A549 (cell line): ENCODE data around the gene SPDL1. TPM values are rescaled to one million over a fixed set of nuclear protein-coding genes. Genes with fewer than 3 reads are reported as not detected.

Source experiments
- ATAC-seq, 2 experiments: fragments of 200-7000 bp in 1 of 2; fragments of >200 bp in 1 of 2; cut with Nextera tagmentation in 1 of 2; cut with Tn5 transposase in 1 of 2; 3 replicates each; pipeline versions ENCODE4 v1.8.0 to v1.9.1; 2018 to 2020; ENCODE audit warnings: mild to moderate bottlenecking in 1 of 2, moderate library complexity in 1 of 2
- CTCF ChIA-PET: fragments of 300-600 bp; sonication (Branson Sonifier 250); formaldehyde crosslinking; extraction: SDS; loops from one replicate; lab custom pipeline; 2021; ENCODE audit warnings: antibody characterized with exemption, inconsistent platforms; lab: Yijun Ruan, JAX
- POLR2A ChIA-PET: fragments of 350-600 bp; formaldehyde crosslinking; extraction: SDS; loops from one replicate; lab custom pipeline; 2021; ENCODE audit warnings: antibody characterized with exemption, inconsistent platforms; lab: Yijun Ruan, JAX
- DNase-seq, 2 experiments: peaks; one replicate each; pipeline versions ENCODE4 v3.0.0 to v3.0.0-alpha.2; 2011 to 2016; ENCODE audit warnings: low read depth in 1 of 2, low spot score in 1 of 2
- FAIRE-seq: peaks from 2 replicates; lab custom pipeline; 2011; peaks lifted over from hg19 to GRCh38; lab: Jason Lieb, UNC
- H3K27ac ChIP-seq, 2 experiments: fragments of >200 bp; sonication (Bioruptor Twin); formaldehyde crosslinking; 3 replicates each; pipeline ENCODE4 v1.5.1; 2016 to 2017
- H3K4me1 ChIP-seq: fragments of >200 bp; sonication (Bioruptor Twin); formaldehyde crosslinking; 3 replicates; pipeline ENCODE4 v1.6.1; 2016
- H3K4me2 ChIP-seq: fragments of >200 bp; sonication (Bioruptor Twin); formaldehyde crosslinking; 3 replicates; pipeline ENCODE4 v1.6.1; 2016
- H3K4me3 ChIP-seq: fragments of >200 bp; sonication (Bioruptor Twin); formaldehyde crosslinking; 3 replicates; pipeline ENCODE4 v1.5.1; 2016
- H3K9me3 ChIP-seq: fragments of >200 bp; sonication (Bioruptor Twin); formaldehyde crosslinking; 3 replicates; pipeline ENCODE4 v1.6.1; 2016
- BHLHE40 ChIP-seq: IDR thresholded peaks from 2 replicates; pipeline ENCODE4 v1.6.1; 2012; ENCODE audit warnings: low read depth, low read length, inconsistent platforms
- CBX8 ChIP-seq: fragments of 200-600 bp; sonication (generic); IDR thresholded peaks from 2 replicates; pipeline ENCODE4 v1.6.1; 2016
- CEBPB ChIP-seq, 2 experiments: fragments of >200 bp in 1 of 2; sonication (Bioruptor Twin) in 1 of 2; formaldehyde crosslinking in 1 of 2; IDR thresholded peaks; 2 replicates each; pipeline ENCODE4 v1.6.1; 2012 to 2016
- CHD4 ChIP-seq: fragments of 200-600 bp; sonication (generic); IDR thresholded peaks from 2 replicates; pipeline ENCODE4 v1.6.1; 2016; ENCODE audit warnings: antibody characterized with exemption, mild to moderate bottlenecking, borderline replicate concordance
- E2F6 ChIP-seq: IDR thresholded peaks from 2 replicates; pipeline ENCODE4 v1.6.1; 2012; ENCODE audit warnings: low read depth, borderline replicate concordance
- EHF ChIP-seq: fragments of 250-450 bp; sonication (Bioruptor Pico); IDR thresholded peaks from 2 replicates; pipeline ENCODE4 v1.5.0; 2020; ENCODE audit warnings: mild to moderate bottlenecking
- FOXS1 ChIP-seq: fragments of 250-450 bp; sonication (Bioruptor Pico); IDR thresholded peaks from 2 replicates; pipeline ENCODE4 v1.5.0; 2020; ENCODE audit warnings: mild to moderate bottlenecking, moderate library complexity
- GATA3 ChIP-seq: IDR thresholded peaks from 2 replicates; pipeline ENCODE4 v1.6.1; 2012; ENCODE audit warnings: borderline replicate concordance
- HDAC2 ChIP-seq: fragments of 200-600 bp; sonication (generic); IDR thresholded peaks from 2 replicates; pipeline ENCODE4 v1.6.1; 2016
- HOXA7 ChIP-seq: fragments of 250-450 bp; sonication (Bioruptor Pico); IDR thresholded peaks from 2 replicates; pipeline ENCODE4 v1.5.0; 2020; ENCODE audit warnings: mild to moderate bottlenecking, moderate library complexity
- HOXB13 ChIP-seq: fragments of 250-450 bp; sonication (Bioruptor Pico); IDR thresholded peaks from 2 replicates; pipeline ENCODE4 v1.5.0; 2020; ENCODE audit warnings: low read depth, mild to moderate bottlenecking, moderate library complexity
- HOXB5 ChIP-seq: fragments of 250-450 bp; sonication (Bioruptor Pico); IDR thresholded peaks from 2 replicates; pipeline ENCODE4 v1.5.0; 2020; ENCODE audit warnings: mild to moderate bottlenecking, moderate library complexity
- JUN ChIP-seq, 2 experiments: fragments of >200 bp; sonication (Bioruptor Twin); formaldehyde crosslinking; IDR thresholded peaks; 2 replicates in 1 of 2; 3 replicates in 1 of 2; pipeline ENCODE4 v1.6.1; 2016 to 2017
- MAFK ChIP-seq: fragments of 450-650 bp; IDR thresholded peaks from 2 replicates; pipeline ENCODE4 v1.6.1; 2014; ENCODE audit not compliant: partially characterized antibody
- MAX ChIP-seq: IDR thresholded peaks from 2 replicates; pipeline ENCODE4 v1.6.1; 2012
- PBX3 ChIP-seq: IDR thresholded peaks from 2 replicates; pipeline ENCODE4 v1.6.1; 2012
- PHF8 ChIP-seq: fragments of 200-600 bp; sonication (generic); IDR thresholded peaks from 2 replicates; pipeline ENCODE4 v1.6.1; 2016; ENCODE audit warnings: low read depth, mild to moderate bottlenecking, antibody characterized with exemption, moderate library complexity, borderline replicate concordance
- POLR2A ChIP-seq: IDR thresholded peaks from 2 replicates; pipeline ENCODE4 v1.6.1; 2012; ENCODE audit warnings: mild to moderate bottlenecking, low read length
- RAD21 ChIP-seq, 2 experiments: fragments of >200 bp in 1 of 2; sonication (Bioruptor Twin) in 1 of 2; formaldehyde crosslinking in 1 of 2; IDR thresholded peaks in 1 of 2; conservative IDR thresholded peaks in 1 of 2; 2 replicates in 1 of 2; 3 replicates in 1 of 2; pipeline ENCODE4 v1.6.1; 2012 to 2018; ENCODE audit warnings: inconsistent platforms in 1 of 2
- RARB ChIP-seq: fragments of 250-450 bp; sonication (Bioruptor Pico); IDR thresholded peaks from 2 replicates; pipeline ENCODE4 v1.8.0; 2021; ENCODE audit warnings: mild to moderate bottlenecking, moderate library complexity
- REST ChIP-seq: fragments of 200-600 bp; sonication (generic); IDR thresholded peaks from 2 replicates; pipeline ENCODE4 v1.6.1; 2016; ENCODE audit warnings: antibody characterized with exemption, mild to moderate bottlenecking, moderate library complexity
- SREBF2 ChIP-seq: fragments of 450-650 bp; IDR thresholded peaks from 2 replicates; pipeline ENCODE4 v1.6.1; 2014; ENCODE audit warnings: mild to moderate bottlenecking, moderate library complexity
- TP53 ChIP-seq: fragments of 250-450 bp; sonication (Bioruptor Pico); IDR thresholded peaks from 2 replicates; pipeline ENCODE4 v1.5.0; 2021; ENCODE audit warnings: mild to moderate bottlenecking, moderate library complexity
- ZNF302 ChIP-seq: fragments of 250-450 bp; sonication (Bioruptor Pico); IDR thresholded peaks from 2 replicates; pipeline ENCODE4 v1.9.0; 2021; ENCODE audit warnings: inconsistent platforms, mild to moderate bottlenecking, moderate library complexity
- WGBS: methylation state at CpG from one replicate; pipeline ENCODE4 v1.1.6; 2017; ENCODE audit errors: missing lambda C conversion rate; 5-methylcytosine and 5-hydroxymethylcytosine counted together
- polyA plus RNA-seq, 4 experiments: library from polyadenylated mRNA; depleted of rRNA in 3 of 4; stranded (reverse); fragments of >200 nt; fragmentation: RNase III in 1 of 4; extraction: RNeasy Plus Mini Kit Qiagen cat#74134 plus additional on column Dnase treatment in 1 of 4; gene quantifications; 2 replicates in 3 of 4; 3 replicates in 1 of 4; pipeline ENCODE4 v1.2.3, GENCODE V29; 2011 to 2017
- TF ChIP-seq, protein P1 (sequence below): fragments of 450-650 bp; IDR thresholded peaks from 2 replicates; pipeline ENCODE4 v1.6.1; 2014; ENCODE audit warnings: antibody characterized with exemption
- TF ChIP-seq, protein P2 (sequence below): fragments of >200 bp; sonication (Bioruptor Twin); formaldehyde crosslinking; IDR thresholded peaks from 3 replicates; pipeline ENCODE4 v1.6.1; 2016

The SPDL1 gene
- polyA plus RNA-seq, 2 of the 4 experiments (the other 2 are of a cell fraction): 100 to 103 TPM

- TF ChIP-seq CBX8 (no peak), SREBF2 (no peak), HOXA7 (CRISPR knock-in tag) (no peak), JUN (IDR thresholded peaks at IDR 0.05) (no peak), FOXS1 (no peak), MAFK (no peak), TP53 (CRISPR knock-in tag) (no peak)
- TF ChIP-seq, protein P1, sequence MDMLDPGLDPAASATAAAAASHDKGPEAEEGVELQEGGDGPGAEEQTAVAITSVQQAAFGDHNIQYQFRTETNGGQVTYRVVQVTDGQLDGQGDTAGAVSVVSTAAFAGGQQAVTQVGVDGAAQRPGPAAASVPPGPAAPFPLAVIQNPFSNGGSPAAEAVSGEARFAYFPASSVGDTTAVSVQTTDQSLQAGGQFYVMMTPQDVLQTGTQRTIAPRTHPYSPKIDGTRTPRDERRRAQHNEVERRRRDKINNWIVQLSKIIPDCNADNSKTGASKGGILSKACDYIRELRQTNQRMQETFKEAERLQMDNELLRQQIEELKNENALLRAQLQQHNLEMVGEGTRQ: no peak
- TF ChIP-seq, protein P2, sequence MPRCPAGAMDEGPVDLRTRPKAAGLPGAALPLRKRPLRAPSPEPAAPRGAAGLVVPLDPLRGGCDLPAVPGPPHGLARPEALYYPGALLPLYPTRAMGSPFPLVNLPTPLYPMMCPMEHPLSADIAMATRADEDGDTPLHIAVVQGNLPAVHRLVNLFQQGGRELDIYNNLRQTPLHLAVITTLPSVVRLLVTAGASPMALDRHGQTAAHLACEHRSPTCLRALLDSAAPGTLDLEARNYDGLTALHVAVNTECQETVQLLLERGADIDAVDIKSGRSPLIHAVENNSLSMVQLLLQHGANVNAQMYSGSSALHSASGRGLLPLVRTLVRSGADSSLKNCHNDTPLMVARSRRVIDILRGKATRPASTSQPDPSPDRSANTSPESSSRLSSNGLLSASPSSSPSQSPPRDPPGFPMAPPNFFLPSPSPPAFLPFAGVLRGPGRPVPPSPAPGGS: no peak
Measured at GRCh38 chr5:169632946-169633345, 49.4 kb downstream of the SPDL1 start (continued).

GRCh38 chr5:169634606-169635005 is 51.0 kb downstream of the SPDL1 start:
- no peak for TF ChIP-seq RAD21 (conservative IDR thresholded peaks at IDR 0.05 in 1 of 2, IDR thresholded peaks at IDR 0.05 in 1 of 2)
- TF ChIP-seq MAX: no peak
- no peak for TF ChIP-seq REST
- TF ChIP-seq CBX8: no peak
- TF ChIP-seq PHF8: no peak
- no peak for TF ChIP-seq RARB (CRISPR knock-in tag)
- no peak for TF ChIP-seq EHF (CRISPR knock-in tag)
- no peak for TF ChIP-seq PBX3
- no peak for TF ChIP-seq CEBPB (IDR thresholded peaks at IDR 0.05)
- no peak for TF ChIP-seq BHLHE40
- TF ChIP-seq POLR2A: no peak
- no peak for TF ChIP-seq ZNF302 (CRISPR knock-in tag)
- TF ChIP-seq HOXB13 (CRISPR knock-in tag): no peak
- TF ChIP-seq CHD4: no peak
- TF ChIP-seq HDAC2: no peak
- no peak for TF ChIP-seq GATA3
- no peak for TF ChIP-seq E2F6
- TF ChIP-seq HOXB5: no peak
- Histone ChIP-seq H3K27ac (no peak overlapping the region), H3K9me3 (peaks cover 16% of the 10 kb centered on the region), H3K4me2 (no peak overlapping the region), H3K4me1 (peaks cover 30% of the 10 kb centered on the region), H3K4me3 (no peak overlapping the region)
- WGBS: 29% methylated on average over 1 of the region's 1 CpG
- ATAC-seq: no peak
- DNase-seq: no peak
- FAIRE-seq: no peak
- ChIA-PET POLR2A (no interaction called here), CTCF (interaction anchor here (0.7 to 1.1 kb wide), 2 partner anchors 61 to 549 kb away, joined by 3 read pairs; no protein-coding TSS in a partner anchor)
